22Rv1 (cell line): Measurements from ENCODE around the gene DNAJB8.

Experiments used
- ZFX ChIP-seq: fragments of 450-650 bp; IDR thresholded peaks from 2 replicates; pipeline ENCODE4 v1.6.1; 2017; ENCODE audit warnings: antibody characterized with exemption, borderline replicate concordance
- TF ChIP-seq, protein P1 (sequence below): fragments of 450-650 bp; IDR thresholded peaks from 2 replicates; pipeline ENCODE4 v1.5.1; 2017; ENCODE audit warnings: mild to moderate bottlenecking

DNA sequence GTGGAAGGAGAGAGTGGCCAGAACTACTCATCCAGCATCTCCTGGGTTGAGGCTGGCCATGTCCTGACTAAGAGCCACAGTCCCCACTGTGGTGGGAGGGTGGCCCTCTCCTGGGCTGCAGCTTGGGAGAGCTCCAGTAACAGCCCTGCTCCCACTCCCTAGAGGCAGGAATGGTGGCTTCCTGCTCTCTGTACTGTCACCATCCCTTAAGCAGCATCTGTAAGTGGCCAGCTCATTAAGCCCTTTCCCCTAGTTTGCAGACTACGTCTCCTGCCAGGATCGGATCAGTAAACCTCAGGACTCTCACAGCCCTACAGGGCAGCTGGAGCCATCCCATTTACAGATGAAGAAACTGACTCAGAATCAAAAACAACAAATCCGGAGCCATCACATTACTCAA, 30.5 kb downstream of the DNAJB8 start:
- TF ChIP-seq, protein P1, sequence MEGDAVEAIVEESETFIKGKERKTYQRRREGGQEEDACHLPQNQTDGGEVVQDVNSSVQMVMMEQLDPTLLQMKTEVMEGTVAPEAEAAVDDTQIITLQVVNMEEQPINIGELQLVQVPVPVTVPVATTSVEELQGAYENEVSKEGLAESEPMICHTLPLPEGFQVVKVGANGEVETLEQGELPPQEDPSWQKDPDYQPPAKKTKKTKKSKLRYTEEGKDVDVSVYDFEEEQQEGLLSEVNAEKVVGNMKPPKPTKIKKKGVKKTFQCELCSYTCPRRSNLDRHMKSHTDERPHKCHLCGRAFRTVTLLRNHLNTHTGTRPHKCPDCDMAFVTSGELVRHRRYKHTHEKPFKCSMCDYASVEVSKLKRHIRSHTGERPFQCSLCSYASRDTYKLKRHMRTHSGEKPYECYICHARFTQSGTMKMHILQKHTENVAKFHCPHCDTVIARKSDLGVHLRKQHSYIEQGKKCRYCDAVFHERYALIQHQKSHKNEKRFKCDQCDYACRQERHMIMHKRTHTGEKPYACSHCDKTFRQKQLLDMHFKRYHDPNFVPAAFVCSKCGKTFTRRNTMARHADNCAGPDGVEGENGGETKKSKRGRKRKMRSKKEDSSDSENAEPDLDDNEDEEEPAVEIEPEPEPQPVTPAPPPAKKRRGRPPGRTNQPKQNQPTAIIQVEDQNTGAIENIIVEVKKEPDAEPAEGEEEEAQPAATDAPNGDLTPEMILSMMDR, result no peak
- no peak for TF ChIP-seq ZFX
